ENCODE results near the gene ZSWIM1.
"Not testable (repeated sequence)": the region's sequence is repeated elsewhere in the genome, so short reads cannot be mapped to it uniquely, and the experiment has no call there.

The ZSWIM1 gene

DNA sequence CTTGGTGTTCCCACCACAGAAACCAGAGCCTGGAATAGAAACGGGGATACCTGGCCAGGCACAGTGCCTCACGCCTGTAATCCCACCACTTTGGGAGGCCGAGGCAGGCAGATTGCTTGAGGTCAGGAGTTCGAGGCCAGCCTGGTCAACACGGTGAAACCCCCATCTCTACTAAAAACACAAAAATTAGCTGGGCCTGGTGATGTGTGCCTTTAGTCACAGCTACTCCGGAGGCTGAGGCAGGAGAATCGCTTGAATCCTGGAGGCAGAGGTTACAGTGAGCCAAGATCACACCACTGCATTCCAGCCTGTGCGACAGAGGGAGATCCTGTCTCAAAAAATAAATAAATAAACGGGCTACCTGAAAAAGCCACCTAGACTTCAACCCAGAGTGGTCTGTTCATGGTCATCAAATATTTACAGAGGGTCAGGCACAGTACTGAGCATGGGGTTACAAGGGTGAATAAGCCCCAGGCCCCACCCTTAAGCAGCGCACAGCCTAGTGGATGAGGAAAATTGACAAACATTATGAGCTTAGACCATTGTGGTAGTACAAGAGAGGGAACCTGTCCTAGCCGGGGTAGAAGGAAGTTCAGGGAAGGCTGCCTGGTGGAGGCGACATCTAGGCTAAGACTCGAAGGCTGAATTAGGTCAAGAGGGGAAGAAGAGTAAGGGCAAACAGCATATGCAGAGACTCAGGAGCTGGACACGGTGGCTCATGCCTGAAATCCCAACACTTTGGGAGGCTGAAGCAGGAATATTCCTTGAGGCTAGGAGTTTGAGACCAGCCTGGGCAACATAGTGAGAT is 46.2 kb downstream of the ZSWIM1 start:
- DNase-seq (ENCODE audit: low read depth, low spot score): no peak

DNA sequence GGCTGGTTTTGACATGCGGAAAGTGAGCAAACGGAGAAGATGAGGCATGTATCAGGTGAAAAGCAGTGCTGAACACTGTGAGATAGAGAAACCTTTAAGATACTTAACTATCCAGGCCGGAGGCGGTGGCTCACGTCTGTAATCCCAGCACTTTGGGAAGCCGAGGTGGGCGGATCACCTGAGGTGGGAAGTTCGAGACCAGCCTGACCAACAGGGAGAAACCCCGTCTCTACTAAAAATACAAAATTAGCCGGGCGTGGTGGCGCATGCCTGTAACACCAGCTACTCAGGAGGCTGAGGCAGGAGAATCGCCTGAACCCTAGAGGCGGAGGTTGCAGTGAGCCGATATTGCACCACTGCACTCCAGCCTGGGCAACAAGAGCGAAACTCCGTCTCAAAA is 50.7 kb downstream of the ZSWIM1 start:
- not testable (repeated sequence) for DNase-seq (ENCODE audit: low read depth, low spot score)

DNA sequence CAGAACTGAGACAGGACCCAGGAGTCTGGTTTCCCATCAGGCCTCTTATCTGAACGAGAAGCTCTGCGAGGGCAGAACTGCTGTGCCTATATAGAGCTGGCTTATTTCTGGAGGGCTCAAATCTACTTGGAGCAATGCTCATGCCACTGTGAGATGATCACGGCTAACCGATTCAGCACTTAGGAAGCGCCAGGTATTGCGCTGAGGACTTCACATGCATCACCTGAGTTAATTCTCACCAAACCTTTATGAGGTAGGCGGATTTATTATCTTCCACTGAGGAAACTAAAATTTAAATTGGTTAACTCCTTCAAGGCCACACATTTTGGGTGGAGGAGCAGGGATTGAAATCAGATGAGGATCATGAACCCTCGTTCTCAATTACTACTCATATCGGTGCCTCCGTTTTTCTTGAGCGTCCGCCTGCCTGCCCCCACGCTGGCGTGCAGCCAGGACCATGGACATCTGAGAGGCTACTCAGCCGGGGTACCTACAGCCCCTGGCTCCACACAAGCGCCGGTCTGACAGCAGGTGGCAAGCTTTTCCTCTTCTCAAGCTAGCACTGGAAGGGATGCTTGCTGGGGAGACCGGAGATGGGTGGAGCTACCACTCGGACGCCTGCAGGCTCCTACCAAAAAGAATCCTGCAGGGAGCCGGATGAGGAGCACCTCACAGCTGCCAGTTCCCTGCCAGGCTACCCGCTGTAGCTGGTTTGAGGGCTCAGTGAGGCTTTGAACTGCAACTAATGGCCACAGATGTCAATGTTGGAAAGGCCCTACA is 52.4 kb downstream of the ZSWIM1 start:
- DNase-seq (ENCODE audit: low read depth, low spot score): peak; percentile 67

DNA sequence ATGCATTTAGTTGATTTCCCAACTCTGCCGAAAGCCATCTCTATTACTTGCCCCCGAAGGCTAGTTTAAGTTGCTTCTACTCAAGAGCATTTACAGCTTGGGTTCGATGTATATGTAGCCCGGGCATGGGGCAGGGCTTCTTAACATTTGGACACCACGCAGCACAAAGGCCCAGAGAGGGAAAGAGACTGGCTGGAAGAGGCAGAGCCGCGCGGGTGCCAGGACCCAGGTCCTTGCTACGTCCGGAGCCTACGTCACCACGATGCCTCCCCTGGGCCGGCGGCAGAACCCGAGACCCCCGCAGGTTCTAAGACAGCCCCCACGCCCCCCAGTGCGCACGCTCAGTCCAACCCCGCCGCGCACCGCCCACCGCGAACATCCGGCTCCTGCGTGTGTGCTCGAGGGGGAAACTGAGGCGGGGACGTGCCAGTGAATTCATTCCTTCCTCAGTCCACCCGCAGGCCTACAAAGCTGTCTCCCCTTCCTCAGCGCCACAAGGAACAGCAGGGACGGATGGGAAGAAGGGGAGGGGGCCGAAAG is 53.1 kb downstream of the ZSWIM1 start:
- DNase-seq (ENCODE audit: low read depth, low spot score): no peak

Measured in brain pericyte (primary cell).